ENCODE measurements around the gene CYP46A1.
"Not testable (repeated sequence)": the region's sequence is repeated elsewhere in the genome, so short reads cannot be mapped to it uniquely, and the experiment has no call there.

The CYP46A1 gene

DNA sequence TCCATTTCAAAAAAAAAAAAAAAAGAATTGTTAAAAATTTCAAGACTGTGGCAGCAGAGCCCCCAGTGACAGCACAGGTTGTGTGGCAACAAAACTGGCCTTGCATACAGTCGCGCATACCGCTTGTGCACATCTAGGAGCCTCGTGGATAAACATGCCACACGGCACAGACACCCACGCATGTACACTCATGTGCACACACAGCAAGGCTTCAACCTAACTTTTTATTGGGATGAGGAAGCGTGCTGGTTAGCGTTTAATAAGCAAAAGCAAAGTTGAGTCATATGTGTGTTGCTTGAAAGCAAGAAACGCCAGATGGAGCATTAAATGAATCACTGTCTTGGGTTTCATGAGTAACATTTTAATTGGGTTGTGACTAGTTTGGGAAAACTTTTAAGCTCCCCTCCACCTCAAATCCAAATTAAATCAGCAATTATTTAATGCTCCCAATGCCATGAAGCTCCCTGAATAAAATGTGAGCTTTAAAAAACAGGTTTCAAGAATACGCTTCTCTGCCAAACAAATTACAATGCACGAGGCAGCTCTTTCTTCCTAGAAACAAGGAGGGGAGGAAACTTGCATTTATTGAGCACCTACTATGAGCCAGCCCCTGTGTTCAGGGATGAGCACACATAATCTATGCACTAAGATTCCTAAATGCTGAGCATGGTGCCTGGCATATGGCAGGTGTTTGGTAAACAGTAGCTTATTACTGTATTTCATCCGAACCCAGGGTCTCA, 73.4 kb downstream of the CYP46A1 start:
- no peak for DNase-seq (ENCODE audit: low spot score)

DNA sequence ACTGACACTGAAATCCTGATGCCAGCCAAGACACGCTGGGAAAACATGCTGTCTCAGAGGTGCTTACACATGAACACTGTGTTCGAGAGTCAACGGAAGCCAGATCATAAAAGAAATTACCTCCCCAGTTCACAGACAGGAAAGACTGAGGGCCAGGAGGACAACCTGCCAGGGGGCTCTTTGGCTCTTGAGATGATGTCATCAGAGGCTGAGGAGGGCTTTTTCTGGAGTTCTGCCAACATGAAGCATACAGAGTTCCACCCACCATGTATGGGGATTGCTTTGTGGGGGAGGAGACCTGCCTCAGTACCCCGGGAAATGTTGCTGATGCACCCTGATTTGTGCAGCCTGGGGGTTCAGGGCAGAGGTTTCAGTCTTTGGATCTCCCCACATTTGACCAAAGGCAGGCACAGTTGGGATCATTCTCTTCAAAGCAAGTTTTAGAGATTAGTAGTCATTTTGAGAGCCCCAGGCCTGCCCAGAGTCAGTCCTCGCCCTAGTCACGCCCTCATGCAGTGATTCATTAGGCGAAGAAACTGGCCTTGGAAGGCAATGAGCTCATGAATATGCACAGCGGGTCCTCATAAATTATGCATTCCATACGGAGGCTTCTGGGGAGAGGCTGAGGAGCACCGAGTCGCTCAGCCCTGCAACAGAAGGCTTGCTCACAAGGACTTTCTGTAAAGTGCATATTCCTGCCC, 74.2 kb downstream of the CYP46A1 start:
- DNase-seq (ENCODE audit: low spot score), result peak; percentile 37

DNA sequence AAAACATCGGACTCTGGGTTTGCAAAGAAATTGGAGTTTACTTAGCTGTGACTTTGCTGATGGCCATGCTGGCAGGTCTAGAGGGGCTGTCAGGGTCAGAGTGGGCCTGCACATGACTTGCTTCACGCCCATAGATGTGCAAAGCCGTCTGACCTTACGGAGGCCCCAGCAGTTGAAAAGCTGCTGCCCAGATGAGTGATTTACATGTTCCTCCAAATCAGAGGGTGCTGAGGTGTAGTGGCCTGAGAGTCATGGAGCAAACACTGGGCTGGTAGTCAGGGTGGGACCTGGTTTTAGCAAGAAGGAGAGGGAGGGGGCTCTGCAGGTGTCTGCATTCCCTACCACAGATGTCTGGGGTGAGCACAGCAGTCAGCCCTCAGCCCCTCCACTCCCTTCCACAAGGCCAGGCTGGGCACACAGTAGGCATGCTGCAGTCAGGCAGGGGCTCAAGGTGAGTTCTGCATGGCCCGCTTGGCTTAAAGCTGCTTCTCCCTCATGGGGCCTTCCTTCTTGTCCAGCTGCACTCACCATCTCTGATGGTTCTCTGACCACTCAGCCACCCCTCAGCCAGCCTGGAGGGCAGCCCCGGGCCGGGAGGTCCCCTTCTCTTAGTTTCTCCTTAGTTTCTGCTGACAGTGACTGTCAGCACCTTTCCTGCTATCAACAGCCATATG, 74.9 kb downstream of the CYP46A1 start:
- DNase-seq (ENCODE audit: low spot score), result no peak

DNA sequence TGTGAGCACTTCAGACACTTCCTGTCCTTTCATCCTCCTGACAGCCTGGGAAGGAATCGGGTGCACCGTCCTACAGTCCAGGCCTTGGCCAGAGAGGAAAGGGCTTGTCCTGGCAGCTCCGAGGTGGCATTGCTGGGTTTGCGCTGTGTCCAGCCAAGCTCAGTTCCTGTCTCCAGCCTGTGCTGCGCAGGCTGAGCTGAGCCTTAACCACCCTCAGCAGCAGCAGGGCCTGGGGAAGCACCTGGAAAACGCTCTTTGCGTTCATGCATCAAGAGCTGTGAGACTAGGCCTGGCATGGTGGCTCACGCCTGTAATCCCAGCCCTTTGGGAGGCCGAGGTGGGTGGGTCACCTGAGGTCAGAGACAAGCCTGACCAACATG, 75.4 kb downstream of the CYP46A1 start:
- no peak for DNase-seq (ENCODE audit: low spot score)

DNA sequence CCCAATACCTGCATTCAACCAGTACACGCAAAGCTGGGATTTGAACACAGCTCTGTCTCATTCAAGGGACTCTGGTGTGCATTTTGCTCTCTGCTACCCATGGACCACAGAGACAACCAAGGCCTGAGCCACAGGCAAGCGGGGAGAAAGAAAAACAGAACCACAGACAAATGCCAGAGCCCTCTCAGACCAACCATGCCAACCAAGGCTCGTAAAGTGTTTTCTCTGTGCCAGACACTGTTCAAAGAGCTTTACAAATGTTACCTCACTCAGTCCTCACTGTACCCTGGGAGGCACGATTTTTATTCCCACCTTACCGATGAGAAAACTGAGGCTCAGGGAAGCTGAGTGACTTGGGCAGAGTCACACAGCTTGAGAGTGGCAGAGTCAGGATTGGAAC, 76.7 kb downstream of the CYP46A1 start:
- DNase-seq (ENCODE audit: low spot score), result no peak

DNA sequence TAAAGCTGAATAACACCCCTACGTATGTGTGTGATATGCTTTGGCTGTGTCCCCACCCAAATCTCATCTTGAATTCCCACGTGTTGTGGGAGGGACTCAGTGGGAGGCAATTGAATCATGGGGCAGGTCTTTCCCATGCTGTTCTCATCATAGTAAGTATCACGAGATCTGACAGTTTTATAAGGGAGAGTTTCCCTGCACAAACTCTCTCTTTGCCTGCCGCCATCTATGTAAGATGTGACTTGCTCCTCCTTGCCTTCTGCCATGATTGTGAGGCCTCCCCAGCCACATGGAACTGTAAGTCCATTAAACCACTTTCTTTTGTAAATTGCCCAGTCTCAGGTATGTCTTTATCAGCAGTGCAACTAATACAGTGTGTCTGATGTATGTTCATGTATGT, 78.8 kb downstream of the CYP46A1 start:
- DNase-seq (ENCODE audit: low spot score), result not testable (repeated sequence)

DNA sequence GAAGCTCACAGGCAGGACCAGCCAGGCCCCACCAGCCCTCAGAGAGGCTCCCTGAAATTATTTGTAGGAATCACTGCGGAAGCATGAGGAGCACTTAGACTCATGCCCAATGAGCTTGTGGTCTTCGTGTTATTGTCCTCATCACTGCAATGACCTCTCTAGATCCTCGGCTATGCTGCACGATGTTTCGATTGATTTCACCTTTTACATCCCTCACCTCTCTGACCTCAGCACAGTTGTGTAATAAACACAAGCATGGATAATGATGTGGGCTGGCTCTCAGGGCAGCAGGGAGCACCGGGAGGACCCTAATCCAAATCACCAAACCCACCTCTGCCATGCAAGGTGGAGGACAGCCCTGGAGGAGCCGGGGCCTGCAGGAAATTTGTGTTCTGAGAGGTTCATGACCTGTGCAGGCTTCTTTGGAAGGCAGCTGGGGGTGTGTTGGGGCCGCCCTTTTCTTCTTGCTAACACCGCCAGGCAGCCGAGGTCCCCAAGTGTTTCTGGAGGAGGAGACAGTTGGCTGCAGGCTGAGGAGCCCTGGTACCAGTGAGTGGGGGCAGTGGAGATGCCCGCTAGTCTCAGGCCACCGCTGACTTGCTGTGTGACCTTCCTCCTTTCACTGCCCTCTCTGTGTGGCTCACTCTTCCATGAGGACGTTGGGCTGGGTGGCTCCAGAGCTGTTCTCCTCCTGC, 79.6 kb downstream of the CYP46A1 start:
- no peak for DNase-seq (ENCODE audit: low spot score)

DNA sequence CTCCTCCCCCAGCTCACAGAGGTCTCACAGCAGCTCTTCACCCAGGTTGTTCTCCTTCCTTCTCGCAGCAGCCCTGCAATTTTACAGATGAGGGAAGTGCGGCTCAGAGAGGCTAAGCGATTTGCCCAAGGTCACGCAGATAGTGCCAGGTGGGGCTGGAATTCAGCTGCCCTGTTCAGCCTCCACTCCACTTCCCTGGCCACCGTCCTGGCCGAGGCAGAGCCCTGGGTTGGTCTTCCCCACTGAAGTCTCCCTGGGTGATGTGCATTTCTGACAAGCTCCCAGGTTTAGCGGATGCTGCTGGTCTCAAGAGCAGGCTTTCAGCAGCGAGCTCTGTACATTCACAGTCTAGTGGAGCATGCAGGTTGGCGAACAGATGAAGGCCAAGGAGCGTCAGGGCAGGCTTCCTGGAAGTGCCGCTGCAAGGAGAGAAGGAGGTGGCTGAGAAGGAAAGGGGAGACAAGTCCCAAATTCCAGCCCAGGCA, 80.2 kb downstream of the CYP46A1 start:
- no peak for DNase-seq (ENCODE audit: low spot score)

DNA sequence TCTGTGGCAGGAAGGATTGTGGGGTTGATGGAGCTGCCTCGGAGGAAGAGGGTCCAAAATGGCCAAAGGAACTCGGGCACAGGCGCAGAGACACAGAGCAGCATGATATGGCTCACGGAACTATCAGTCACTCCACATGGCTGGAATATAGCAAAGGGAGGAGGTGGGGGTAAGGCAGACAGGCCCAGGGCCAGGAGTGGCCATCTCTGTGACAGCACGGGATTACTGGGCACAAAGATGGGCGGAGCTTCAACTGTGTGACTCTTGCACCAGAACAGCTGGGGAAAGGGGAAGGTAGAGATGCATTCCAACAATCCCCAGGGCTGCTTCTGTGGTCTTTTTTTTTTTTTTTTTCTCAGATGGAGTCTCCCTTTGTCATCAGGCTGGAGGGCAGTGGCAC, 84.3 kb downstream of the CYP46A1 start:
- no peak for DNase-seq (ENCODE audit: low spot score)

DNA sequence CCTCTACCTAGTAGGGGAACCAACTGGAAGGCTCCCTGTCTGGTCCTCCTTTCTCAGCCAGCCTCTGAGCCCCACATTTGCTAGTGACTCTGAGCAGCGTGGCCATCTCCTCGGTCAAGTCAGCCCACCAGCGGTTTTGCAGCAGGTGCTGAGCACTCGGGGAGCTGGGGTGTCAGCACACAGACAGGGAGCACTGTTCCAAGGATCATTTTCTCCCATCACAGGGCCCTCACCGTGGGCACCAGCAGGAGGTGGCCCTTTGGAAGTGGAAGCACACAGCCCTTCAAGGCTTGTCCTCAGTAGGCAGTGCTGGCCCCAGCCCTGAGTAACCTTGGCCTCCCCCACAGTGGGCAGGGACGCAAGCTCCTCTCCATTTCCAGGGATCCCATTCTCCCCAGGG, 85.0 kb downstream of the CYP46A1 start:
- DNase-seq (ENCODE audit: low spot score), result no peak

DNA sequence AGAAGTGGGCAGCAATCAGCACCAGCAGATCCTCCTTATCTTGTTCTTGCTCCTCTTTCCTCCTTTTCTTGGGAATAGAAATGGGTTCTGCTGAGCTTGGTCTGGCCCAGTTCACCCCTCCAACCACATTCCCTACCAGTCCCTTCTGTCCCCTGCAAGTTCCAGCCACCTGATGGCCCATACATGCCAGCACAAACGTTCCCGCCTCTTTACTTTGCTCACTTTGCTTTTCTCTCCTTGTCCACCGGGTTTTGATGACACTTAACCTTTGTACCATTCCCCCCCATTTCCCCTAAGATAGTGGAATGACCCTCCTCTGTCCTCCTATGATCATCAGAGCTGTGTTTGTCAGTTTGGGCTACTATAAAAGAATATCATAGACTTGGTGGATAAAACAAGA, 85.7 kb downstream of the CYP46A1 start:
- DNase-seq (ENCODE audit: low spot score), result no peak

DNA sequence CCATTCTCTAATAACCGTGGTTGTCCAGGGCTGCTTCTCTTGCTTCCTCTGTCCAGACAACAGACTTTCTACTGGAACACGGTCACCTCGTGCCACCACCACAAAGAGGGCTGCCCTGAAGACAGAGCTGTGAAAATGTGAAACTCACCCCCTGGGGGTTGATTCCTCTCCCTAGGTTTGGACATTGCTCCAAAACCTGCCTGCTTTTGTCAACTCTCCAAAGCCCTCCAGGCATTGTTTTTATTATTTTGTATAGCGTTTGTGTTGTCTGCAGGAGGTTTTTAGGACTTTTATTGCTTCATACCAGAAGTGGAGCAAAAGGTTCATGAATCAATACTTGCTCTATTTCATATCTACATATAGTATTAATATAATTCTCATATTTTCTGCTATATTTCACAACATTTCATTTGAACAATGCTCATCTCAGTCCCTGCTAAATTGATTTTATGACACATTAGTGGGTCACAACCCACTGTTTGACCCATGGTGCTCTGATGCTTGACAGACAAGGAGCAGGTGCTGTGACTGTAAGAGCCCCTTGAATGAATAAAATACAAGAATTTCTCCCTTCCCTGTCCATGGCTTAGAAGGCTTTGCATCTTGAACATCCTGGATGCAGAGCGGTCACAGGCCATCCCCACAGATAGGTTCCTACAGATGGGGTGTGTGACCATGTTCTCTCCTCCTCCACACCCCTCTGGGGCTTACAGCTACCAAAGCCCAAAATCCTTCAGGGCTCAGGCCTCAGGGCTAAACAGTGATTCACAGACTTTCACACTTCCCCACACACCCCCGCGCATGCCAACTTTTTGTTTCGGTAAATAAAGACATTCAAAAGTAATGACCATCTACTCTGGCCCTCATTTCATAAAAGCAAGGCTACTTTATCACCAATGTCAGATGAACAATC, 88.5 kb downstream of the CYP46A1 start:
- DNase-seq (ENCODE audit: low spot score), result no peak

DNA sequence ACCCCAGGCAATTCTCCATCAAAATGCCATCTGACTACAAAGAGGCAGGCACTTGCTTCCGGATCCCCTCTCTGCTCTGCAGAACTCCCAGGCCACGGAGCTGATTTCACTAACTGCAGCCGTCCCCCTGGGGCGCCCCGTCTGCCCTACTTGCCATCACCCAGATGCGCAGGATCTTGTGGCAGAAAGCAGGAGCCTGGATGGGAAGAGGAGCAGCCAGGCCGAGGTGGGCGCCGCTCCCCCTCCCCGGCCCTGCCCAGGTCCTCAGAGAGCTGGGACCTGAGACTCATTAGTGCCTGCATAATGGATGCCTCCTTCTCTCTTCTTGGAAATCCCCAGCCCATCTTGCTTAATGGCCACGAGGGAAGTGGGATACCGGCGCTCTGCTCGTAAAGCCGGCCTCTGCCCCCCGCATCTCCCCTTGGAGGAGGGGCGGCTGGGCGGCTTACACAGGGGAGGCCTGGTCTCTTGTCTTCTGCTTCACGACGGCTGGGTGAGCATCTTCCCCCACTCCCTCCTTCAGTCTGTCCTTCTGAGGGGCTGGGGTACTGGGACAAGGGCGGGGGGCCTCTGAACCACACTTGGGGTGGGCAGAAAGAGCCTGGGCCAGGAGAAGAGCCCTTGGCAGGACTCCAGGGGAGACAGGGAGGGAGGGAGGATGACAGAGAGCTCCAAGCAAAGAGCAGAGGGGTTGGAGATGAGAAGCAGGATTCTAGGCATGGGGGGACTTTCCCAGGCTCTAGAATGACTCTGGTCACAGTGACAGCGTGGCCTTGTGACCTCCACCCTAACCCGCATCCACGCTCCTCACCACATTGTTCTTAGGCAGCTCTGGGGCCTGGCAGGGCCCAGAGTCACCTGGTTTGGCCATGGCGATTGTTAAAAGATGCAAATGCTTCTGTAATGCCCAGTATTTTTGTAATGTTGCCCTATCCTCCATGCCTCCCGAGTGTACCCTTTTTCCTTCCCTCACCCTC, 89.7 kb downstream of the CYP46A1 start:
- no peak for DNase-seq (ENCODE audit: low spot score)

DNA sequence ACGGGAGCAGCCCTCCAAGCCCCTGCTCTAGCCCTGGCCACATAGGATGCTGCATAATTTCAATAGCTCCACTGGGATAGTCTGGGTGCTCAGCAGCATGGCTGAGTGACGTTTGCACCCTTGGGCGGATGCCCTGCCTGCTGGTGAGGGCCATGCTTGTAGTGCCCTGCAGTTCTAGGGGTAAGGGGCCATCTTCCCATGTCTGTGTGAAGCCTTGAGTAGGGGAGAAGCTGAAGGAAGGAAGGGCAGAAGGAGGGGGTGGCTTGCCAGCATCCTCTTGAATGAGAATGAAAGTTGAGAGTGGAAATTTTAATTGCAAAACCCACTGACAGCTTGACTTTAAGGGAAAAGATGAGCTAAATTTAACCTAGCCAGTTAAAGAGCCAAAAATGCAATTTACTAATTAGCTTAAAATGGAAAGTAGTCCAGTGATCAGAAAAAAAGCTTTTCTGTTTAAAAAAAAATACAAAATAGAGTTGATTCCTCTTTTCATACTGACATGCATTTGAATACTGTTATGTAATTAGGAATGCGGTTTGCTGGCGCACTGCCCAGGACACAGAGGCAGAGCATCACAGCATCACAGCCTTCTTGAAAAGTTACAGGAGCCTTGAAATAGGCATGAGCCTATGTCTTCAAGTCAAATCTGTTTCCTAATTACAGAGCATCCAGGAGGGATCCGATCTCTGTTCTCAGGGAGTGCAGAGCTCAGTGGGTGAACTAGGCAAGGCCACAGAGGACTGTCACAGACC, 90.6 kb downstream of the CYP46A1 start:
- DNase-seq (ENCODE audit: low spot score), result no peak

DNA sequence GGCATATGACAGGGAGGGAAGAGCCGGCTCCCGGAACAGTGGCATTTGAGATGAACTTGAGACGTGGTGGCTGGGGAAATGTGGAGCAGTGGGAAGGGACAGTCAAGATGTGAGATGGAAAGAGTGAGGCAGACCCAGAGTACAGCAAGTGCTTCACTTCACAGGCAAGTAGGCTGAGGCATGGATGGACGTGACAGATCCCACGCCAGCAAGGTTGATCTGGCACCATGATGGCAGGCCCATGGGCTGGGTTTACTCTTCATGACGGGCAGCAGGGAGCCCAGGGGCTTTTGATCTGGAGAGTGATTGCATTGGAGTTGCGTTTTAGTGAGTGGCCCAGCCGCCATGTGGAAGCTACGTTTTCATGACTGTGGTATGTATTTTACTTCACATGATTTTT, 91.3 kb downstream of the CYP46A1 start:
- DNase-seq (ENCODE audit: low spot score), result no peak

Measured in SW480 (cell line).